Keratinocyte (primary cell): Measurements from ENCODE around the gene EMC10. TPM values are rescaled to one million over a fixed set of nuclear protein-coding genes. Genes with fewer than 3 reads are reported as not detected.

Experiments used
- DNase-seq: peaks from one replicate; pipeline ENCODE4 v3.0.0-alpha.2; 2011; ENCODE audit warnings: low read depth, missing footprints, low spot score
- FAIRE-seq: peaks from 2 replicates; lab custom pipeline; 2011; peaks lifted over from hg19 to GRCh38; lab: Jason Lieb, UNC
- H2AFZ ChIP-seq: 2 replicates; pipeline ENCODE4 v1.6.0; 2012; ENCODE audit warnings: low read length, control low read depth, inconsistent platforms; ENCODE audit not compliant: control insufficient read depth
- H3K27ac ChIP-seq: 2 replicates; pipeline ENCODE4 v1.5.1; 2011; ENCODE audit warnings: low read length; ENCODE audit not compliant: control insufficient read depth, insufficient read depth
- H3K27me3 ChIP-seq: 3 replicates; pipeline ENCODE4 v1.6.0; 2011; ENCODE audit warnings: low read length; ENCODE audit not compliant: control insufficient read depth, insufficient read depth; ENCODE audit errors: extremely low read depth
- H3K36me3 ChIP-seq, 2 experiments: 2 replicates in 1 of 2; 3 replicates in 1 of 2; pipeline ENCODE4 v1.5.1; 2011; ENCODE audit warnings: low read length in 2 of 2, mild to moderate bottlenecking in 1 of 2; ENCODE audit not compliant: control insufficient read depth in 2 of 2, insufficient read depth in 2 of 2; ENCODE audit errors: extremely low read depth in 1 of 2
- H3K4me1 ChIP-seq: 3 replicates; pipeline ENCODE4 v1.5.1; 2011; ENCODE audit warnings: low read length; ENCODE audit not compliant: control insufficient read depth, insufficient read depth; ENCODE audit errors: extremely low read depth
- H3K4me2 ChIP-seq: 3 replicates; pipeline ENCODE4 v1.6.0; 2011; ENCODE audit warnings: low read depth, low read length; ENCODE audit not compliant: control insufficient read depth, insufficient read depth; ENCODE audit errors: extremely low read depth
- H3K4me3 ChIP-seq, 3 experiments: fragments of 200-600 bp in 1 of 3; sonication (generic) in 1 of 3; 2 replicates in 2 of 3; 3 replicates in 1 of 3; pipeline ENCODE4 v1.5.1; 2011 to 2016; ENCODE audit warnings: low read length in 3 of 3, mild to moderate bottlenecking in 3 of 3, control low read depth in 2 of 3, inconsistent platforms in 1 of 3, low read depth in 1 of 3, mixed read lengths in 1 of 3, mixed run types in 1 of 3, moderate library complexity in 1 of 3; ENCODE audit not compliant: control insufficient read depth in 2 of 3, insufficient read depth in 2 of 3; ENCODE audit errors: extremely low read depth in 1 of 3
- H3K79me2 ChIP-seq: 2 replicates; pipeline ENCODE4 v1.6.0; 2012; ENCODE audit warnings: low read length; ENCODE audit not compliant: control insufficient read depth, insufficient read depth
- H3K9ac ChIP-seq: 3 replicates; pipeline ENCODE4 v1.6.0; 2011; ENCODE audit warnings: low read length; ENCODE audit not compliant: control insufficient read depth, insufficient read depth; ENCODE audit errors: extremely low read depth
- H3K9me1 ChIP-seq: 3 replicates; pipeline ENCODE4 v1.6.0; 2011; ENCODE audit warnings: low read length; ENCODE audit not compliant: control insufficient read depth, insufficient read depth; ENCODE audit errors: extremely low read depth
- H3K9me3 ChIP-seq: 2 replicates; pipeline ENCODE4 v1.5.1; 2012; ENCODE audit warnings: low read depth, low read length; ENCODE audit not compliant: control insufficient read depth
- H4K20me1 ChIP-seq: 3 replicates; pipeline ENCODE4 v1.6.0; 2011; ENCODE audit warnings: low read length; ENCODE audit not compliant: control insufficient read depth, insufficient read depth; ENCODE audit errors: extremely low read depth
- CTCF ChIP-seq, 3 experiments: IDR thresholded peaks in 1 of 3; conservative IDR thresholded peaks in 1 of 3; optimal IDR thresholded peaks in 1 of 3; 2 replicates in 2 of 3; 3 replicates in 1 of 3; pipeline versions ENCODE3 to v1.5.1; 2011; ENCODE audit warnings: low read length in 3 of 3, mild to moderate bottlenecking in 3 of 3, moderate library complexity in 2 of 3, control low read depth in 1 of 3, inconsistent platforms in 1 of 3; ENCODE audit not compliant: insufficient read depth in 2 of 3; ENCODE audit errors: extremely low read depth in 1 of 3
- EZH2 ChIP-seq: IDR thresholded peaks from one replicate; pipeline ENCODE4 v1.6.1; 2012; ENCODE audit warnings: inconsistent platforms, mild to moderate bottlenecking, low read length, moderate library complexity
- dilution Hi-C: fragments of 300-500 bp; cut with MboI; formaldehyde crosslinking; loops from one replicate; pipeline ENCODE4 v1.7.0; 2020; ENCODE audit warnings: low sequenced_read_pairs; ENCODE audit not compliant: extremely low pct_ligation_motif_present
- polyA plus RNA-seq, 5 experiments: library from polyadenylated mRNA; depleted of rRNA in 3 of 5; stranded (reverse) in 3 of 5; stranded (forward) in 1 of 5; unstranded in 1 of 5; fragments of >200 nt; gene quantifications; 1 replicate in 1 of 5; 2 replicates in 3 of 5; 3 replicates in 1 of 5; pipeline versions ENCODE4 v1.2.1 to v1.2.3, GENCODE V29; 2011 to 2012; ENCODE audit warnings: missing spikeins in 2 of 5, low read depth in 1 of 5, low replicate concordance in 1 of 5

The EMC10 gene
- polyA plus RNA-seq, 1 donor (not counting 4 experiments of a cell fraction or from before 2014, with no cell fraction given), result 26.7 TPM

- dilution Hi-C loops, result no loop called here
- H3K9me1 ChIP-seq, result peaks cover 2% of the 10 kb centered on the region
- no peak overlapping the region for H3K27ac ChIP-seq
- TF ChIP-seq CTCF (optimal IDR thresholded peaks at IDR 0.05 in 1 of 3, IDR thresholded peaks at IDR 0.05 in 1 of 3, conservative IDR thresholded peaks at IDR 0.05 in 1 of 3; ENCODE audit: extremely low read depth in 1 of 3, insufficient read depth in 2 of 3, low read length in 3 of 3) (no peak), EZH2 (no peak)
- H3K27me3 ChIP-seq, result no peaks in the 10 kb centered on the region
- H3K79me2 ChIP-seq, result peaks cover 19% of the 10 kb centered on the region
- no peak overlapping the region for H3K4me3 ChIP-seq
- H3K9ac ChIP-seq, result no peak overlapping the region
- H4K20me1 ChIP-seq, result peaks cover 6% of the 10 kb centered on the region
- H2AFZ ChIP-seq, result no peak overlapping the region
- H3K9me3 ChIP-seq, result no peaks in the 10 kb centered on the region
- DNase-seq, result no peak
- FAIRE-seq, result no peak
- no peak overlapping the region for H3K4me2 ChIP-seq
- H3K4me1 ChIP-seq, result peaks cover 6% of the 10 kb centered on the region
- peaks cover 7 to 8% of the 10 kb centered on the region in 2 experiments for H3K36me3 ChIP-seq
Measured at GRCh38 chr19:50475101-50475568, 1.2 kb upstream of the EMC10 start.

DNA sequence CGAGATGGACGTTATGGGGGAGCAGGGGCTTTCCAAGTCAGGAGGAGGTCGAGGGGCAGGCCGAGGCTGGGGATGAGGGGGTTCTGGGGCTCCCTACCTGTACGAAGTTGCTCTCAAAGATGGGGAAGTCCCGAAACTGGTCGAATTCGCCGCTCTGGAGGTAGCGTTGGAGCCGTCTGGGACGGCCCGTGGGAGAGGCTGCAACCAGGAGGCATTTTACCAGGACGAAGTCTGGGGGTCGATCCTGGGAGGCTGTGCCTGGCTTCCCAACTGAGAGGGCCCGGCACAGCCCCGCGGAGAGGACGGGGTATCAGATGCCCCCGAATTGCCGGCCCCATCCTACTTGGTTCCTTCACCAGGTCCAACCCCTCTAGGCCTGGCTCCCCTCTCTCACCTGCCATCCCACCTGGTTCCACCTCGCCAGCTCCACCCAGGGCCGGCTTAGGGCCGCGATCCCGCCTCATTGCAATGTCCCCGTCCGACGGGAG, 527 bp upstream of the EMC10 start:
- H3K9ac ChIP-seq, result no peak overlapping the region
- H2AFZ ChIP-seq, result no peak overlapping the region
- H3K27ac ChIP-seq, result no peak overlapping the region
- peaks cover 6% of the 10 kb centered on the region for H4K20me1 ChIP-seq
- H3K4me2 ChIP-seq, result no peak overlapping the region
- peaks cover 7 to 10% of the 10 kb centered on the region in 2 experiments for H3K36me3 ChIP-seq
- TF ChIP-seq CTCF (optimal IDR thresholded peaks at IDR 0.05 in 1 of 3, IDR thresholded peaks at IDR 0.05 in 1 of 3, conservative IDR thresholded peaks at IDR 0.05 in 1 of 3; ENCODE audit: extremely low read depth in 1 of 3, insufficient read depth in 2 of 3, low read length in 3 of 3) (no peak), EZH2 (no peak)
- FAIRE-seq, result no peak
- H3K4me1 ChIP-seq, result peaks cover 6% of the 10 kb centered on the region
- H3K79me2 ChIP-seq, result peaks cover 19% of the 10 kb centered on the region
- dilution Hi-C loops, result no loop called here
- H3K27me3 ChIP-seq, result no peaks in the 10 kb centered on the region
- no peak overlapping the region for H3K4me3 ChIP-seq
- DNase-seq, result no peak
- H3K9me3 ChIP-seq, result no peaks in the 10 kb centered on the region
- peaks cover 2% of the 10 kb centered on the region for H3K9me1 ChIP-seq
